HG03196 (cell line): ENCODE results near the gene MTA2.

Source experiments
- ATAC-seq: cut with Tn5 transposase; IDR thresholded peaks from one replicate; pipeline ENCODE4 v1.9.1; 2021; ENCODE audit not compliant: unreplicated experiment

Gene MTA2

DNA sequence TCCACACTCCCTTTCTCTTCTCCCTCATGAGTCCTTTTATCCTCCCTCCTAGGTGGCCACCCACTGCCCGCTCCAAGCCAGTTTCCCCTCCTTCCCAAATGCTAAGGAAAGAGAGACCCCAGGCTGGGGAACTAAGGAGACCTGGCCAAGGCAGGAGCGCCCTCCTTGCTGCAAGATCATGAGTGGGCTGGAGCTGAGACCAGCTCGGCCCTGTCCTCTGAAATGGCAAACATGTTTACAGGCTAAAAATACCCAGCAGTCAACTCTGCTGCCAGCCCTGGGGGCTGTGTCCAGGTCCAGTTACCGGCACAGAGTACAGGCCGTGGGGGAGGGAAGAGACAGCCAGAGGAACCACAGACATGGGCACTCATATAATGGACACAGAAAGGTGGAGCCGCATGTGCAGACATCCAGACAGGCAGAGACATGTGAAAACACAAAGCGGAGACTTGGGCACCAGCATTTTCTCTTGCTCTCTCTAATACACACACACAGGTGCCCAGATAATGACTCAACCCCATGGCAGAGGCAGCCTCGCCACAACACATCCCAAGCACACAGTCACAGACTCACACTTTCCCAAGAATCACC lies 53.9 kb downstream of the MTA2 start:
- ATAC-seq = no peak

DNA sequence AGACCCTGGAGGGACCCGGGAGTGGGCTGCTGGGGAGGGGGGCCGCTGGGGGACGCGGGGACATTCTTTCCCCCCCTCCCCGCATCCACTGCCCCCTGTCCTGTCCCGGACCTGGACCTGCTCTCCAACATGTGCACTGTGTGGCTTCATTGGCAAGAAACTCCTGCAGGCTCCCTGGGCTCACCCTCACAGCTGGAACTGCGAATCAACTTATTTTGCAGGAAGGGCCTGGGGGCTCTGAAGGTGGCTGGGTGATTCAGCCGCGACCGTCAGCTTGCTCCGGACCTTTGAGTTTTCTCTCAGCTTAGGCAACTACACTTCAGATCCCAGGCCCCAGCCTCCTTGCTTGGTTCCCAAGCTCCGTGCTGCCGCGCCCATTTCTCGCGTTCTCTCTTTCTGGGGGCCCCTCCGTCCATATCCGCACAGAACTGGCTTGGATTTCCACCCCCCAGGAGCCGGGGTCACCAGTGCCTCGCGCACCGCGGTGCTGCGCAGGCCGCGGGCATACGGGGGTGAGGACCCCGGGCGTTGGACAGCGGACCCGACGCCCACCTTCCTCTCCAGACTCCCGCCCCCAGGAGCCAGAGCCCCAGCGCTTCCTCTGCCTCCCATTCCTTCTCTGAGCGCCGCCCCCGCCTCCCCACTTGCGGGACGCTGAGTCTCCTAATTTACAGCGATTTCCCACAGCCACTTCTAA lies 54.6 kb downstream of the MTA2 start:
- ATAC-seq = no peak

GRCh38 chr11:62546244-62546928 lies 55.3 kb downstream of the MTA2 start, which contains the start of gene AHNAK:
Gene AHNAK (minus strand): TSS chr11:62546806. CDS start chr11:62536098, 10,708 bp downstream.
- ATAC-seq = no peak

DNA sequence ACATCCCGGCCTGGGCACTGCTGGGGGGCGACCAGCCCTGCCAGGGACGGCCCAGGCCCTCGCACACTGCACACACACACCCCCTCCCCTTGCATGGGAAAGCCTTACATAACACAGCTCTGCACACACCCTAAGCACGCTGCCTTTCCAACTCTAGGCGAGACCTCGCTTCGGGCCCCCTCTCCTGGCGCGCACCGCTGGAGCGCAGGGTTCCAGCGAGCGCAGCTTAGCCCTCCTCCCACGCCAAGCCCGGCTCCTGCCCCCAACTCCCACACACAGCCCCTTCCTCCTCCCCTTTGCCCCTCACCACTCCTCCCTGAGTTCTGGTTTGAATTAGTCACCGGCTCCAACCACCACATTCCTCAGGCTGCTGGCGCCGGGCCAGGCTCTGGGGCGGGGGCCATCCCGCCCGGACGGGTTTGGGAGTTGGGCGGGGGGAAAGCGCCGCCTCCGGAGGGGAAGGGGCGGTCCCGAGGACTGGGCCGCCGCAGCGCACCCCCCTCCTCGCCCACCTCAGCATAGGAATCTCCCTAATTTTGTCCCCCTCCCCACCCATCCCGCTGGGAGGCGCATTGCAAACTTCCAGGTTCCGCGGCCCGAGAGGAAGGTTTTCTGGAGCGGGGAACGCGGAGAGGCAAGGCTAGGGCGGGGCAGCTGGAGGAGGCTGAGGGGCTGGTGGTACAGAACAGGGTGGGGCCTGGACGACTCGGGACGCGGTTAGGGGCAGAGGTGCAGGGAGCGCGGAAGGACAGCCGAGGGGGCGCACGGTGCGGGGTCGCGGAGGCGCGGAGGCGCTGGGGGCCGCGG lies 56.0 kb downstream of the MTA2 start:
- ATAC-seq = no peak

- no peak for ATAC-seq
Observed at GRCh38 chr11:62544581-62545436, 56.9 kb downstream of the MTA2 start.

- no peak for ATAC-seq
Observed at GRCh38 chr11:62543680-62544444, 57.8 kb downstream of the MTA2 start.
